Measurements from ENCODE around the gene PODXL2.

Gene PODXL2

DNA sequence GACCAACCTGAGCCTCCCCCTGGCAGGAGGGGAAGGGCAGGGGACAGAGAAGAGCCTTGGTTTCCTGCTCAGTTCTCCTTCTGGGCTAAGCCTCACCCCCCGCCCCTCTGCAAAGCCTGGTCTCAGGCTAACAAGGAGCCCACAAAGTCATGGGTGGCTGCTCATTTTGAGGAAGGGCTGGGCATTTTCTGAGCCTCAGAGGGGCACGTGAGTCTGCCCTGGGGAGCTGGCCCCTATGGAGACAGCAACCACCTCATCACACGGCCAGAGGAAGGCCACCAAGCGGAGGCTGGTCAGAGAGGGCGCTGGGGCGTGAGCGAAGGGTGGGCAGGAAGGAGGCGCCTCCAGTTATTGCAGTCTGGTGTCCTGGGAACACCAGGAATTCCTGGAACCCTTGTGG, 62.5 kb downstream of the PODXL2 start:
- TF ChIP-seq, protein P1, sequence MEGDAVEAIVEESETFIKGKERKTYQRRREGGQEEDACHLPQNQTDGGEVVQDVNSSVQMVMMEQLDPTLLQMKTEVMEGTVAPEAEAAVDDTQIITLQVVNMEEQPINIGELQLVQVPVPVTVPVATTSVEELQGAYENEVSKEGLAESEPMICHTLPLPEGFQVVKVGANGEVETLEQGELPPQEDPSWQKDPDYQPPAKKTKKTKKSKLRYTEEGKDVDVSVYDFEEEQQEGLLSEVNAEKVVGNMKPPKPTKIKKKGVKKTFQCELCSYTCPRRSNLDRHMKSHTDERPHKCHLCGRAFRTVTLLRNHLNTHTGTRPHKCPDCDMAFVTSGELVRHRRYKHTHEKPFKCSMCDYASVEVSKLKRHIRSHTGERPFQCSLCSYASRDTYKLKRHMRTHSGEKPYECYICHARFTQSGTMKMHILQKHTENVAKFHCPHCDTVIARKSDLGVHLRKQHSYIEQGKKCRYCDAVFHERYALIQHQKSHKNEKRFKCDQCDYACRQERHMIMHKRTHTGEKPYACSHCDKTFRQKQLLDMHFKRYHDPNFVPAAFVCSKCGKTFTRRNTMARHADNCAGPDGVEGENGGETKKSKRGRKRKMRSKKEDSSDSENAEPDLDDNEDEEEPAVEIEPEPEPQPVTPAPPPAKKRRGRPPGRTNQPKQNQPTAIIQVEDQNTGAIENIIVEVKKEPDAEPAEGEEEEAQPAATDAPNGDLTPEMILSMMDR (IDR thresholded peaks at IDR 0.05) = no peak
- H3K36me3 ChIP-seq = peaks cover 4 to 18% (median 11%) of the 10 kb centered on the region in 3 donors

DNA sequence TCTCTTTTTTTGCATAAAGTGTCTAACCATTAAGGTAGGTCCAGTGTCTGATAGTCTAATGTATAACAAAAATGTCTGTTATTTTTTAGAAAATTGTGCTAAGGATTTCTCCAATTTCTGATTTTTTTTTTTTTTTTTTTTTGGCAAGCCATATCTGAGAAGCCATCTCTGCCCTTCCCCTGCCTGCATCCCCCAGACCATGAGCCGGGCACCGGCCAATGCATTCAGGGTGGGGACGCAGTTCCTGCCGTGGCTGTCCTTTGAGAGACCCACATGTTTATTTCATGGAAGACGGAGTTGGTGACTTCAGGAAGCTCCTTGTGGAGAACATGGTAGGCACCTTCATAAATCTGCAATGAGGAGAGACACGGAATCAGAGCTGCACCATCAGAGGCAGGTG, 63.0 kb downstream of the PODXL2 start:
- no peaks in the 10 kb centered on the region for H3K27me3 ChIP-seq
- no peak overlapping the region for H3K4me3 ChIP-seq
- peak overlapping the region; percentile 79 to 82 for H3K27ac ChIP-seq
- H3K36me3 ChIP-seq = peaks cover 4 to 18% (median 11%) of the 10 kb centered on the region in 3 donors
- peak in 1 of 2 donors; percentile 48 for DNase-seq
- H3K9me3 ChIP-seq = no peaks in the 10 kb centered on the region
- H3K4me1 ChIP-seq = peaks cover 3 to 54% (median 45%) of the 10 kb centered on the region in 4 donors
- intact Hi-C loops (cut with DNase I; ENCODE audit: low total_unique reads) = no loop called here
- TF ChIP-seq, protein P1 (IDR thresholded peaks at IDR 0.05) = no peak

More for the DNA sequence above, 62.5 kb downstream of the PODXL2 start:
- Histone ChIP-seq H3K9me3 (no peaks in the 10 kb centered on the region), H3K4me1 (peaks cover under 1 to 49% (median 40%) of the 10 kb centered on the region in 4 donors), H3K27ac (peak overlapping the region; percentile 79 to 82), H3K4me3 (no peak overlapping the region), H3K27me3 (no peaks in the 10 kb centered on the region)
- DNase-seq = peak in 1 of 2 donors; percentile 61
- intact Hi-C loops (cut with DNase I; ENCODE audit: low total_unique reads) = no loop called here

DNA sequence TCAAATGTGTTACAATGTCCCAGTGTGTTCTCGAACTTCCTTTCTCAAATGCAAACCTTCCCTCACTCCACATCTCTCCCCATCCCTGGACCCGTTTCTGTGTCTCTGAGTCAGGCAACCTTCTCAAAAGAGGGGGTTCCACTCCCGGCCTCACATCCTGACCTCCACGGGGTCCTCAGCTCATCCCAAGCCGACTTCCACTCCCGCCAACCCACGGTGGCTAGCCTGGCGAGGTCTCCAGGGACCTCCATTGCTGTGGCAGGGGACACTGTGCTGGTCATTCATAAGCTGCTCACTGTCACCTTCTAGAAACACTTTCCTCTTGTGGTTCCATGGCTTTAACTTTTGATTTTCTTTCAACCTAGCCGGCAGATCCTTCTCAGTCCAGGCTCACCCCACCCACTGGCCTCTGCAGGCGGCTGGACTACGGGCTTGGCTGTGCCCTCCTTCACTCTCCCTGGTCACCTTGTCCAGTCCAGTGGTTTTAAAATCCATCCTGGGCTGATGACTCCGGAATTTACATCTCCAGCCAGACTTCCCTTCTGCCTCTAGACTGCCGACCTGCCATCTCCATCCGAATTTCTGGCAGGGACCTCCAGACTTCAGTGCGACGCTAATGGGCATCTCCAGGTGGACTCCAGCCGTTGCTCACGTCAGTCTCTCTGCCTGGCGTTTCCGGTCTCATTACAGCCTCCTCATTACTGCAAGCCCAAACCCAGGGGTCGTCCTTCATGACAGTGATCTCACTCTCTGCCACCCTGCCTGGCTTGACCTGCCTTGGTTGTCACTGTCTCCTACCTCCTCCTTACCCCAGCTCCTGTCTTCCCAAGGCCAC, 63.7 kb downstream of the PODXL2 start:
- no peaks in the 10 kb centered on the region for H3K9me3 ChIP-seq
- intact Hi-C loops (cut with DNase I; ENCODE audit: low total_unique reads) = no loop called here
- peaks cover 4 to 18% (median 11%) of the 10 kb centered on the region in 3 donors for H3K36me3 ChIP-seq
- DNase-seq = peak in 1 of 2 donors; percentile 59
- H3K27me3 ChIP-seq = no peaks in the 10 kb centered on the region
- TF ChIP-seq, protein P1 (IDR thresholded peaks at IDR 0.05) = no peak
- H3K27ac ChIP-seq = peak overlapping the region; percentile 32 to 82
- peaks cover 3 to 61% (median 49%) of the 10 kb centered on the region in 4 donors for H3K4me1 ChIP-seq
- H3K4me3 ChIP-seq = no peak overlapping the region

DNA sequence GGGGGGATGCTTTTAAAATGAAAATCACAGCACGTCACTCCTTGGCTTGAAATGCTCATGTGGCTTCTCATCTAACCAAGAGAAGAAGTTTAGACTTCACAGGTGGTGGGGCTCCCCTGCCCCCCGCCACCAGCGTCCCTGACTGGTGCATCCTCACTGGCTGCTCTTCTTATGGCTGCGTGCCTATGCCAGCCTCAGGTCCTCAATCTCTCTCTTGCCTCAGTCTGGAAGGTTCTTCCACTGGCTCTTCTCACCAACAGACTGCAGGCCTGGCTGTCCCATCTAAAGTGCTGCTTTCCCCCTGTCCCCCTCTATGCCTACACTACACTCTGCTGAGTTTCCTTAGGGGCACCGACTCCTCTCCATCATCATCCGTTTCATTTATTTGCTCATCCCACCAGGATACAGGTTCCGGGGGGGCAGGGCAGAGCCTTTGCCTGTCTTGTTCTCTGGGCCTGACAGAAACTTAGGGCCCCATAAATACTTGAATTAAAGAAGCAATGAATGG, 64.4 kb downstream of the PODXL2 start:
- no peaks in the 10 kb centered on the region for H3K9me3 ChIP-seq
- peaks cover 4 to 18% (median 11%) of the 10 kb centered on the region in 3 donors for H3K36me3 ChIP-seq
- H3K4me3 ChIP-seq = no peak overlapping the region
- TF ChIP-seq, protein P1 (IDR thresholded peaks at IDR 0.05) = no peak
- no peak for DNase-seq
- H3K27me3 ChIP-seq = no peaks in the 10 kb centered on the region
- intact Hi-C loops (cut with DNase I; ENCODE audit: low total_unique reads) = no loop called here
- peak overlapping the region; percentile 32 to 82 for H3K27ac ChIP-seq
- peaks cover 3 to 61% (median 50%) of the 10 kb centered on the region in 4 donors for H3K4me1 ChIP-seq

DNA sequence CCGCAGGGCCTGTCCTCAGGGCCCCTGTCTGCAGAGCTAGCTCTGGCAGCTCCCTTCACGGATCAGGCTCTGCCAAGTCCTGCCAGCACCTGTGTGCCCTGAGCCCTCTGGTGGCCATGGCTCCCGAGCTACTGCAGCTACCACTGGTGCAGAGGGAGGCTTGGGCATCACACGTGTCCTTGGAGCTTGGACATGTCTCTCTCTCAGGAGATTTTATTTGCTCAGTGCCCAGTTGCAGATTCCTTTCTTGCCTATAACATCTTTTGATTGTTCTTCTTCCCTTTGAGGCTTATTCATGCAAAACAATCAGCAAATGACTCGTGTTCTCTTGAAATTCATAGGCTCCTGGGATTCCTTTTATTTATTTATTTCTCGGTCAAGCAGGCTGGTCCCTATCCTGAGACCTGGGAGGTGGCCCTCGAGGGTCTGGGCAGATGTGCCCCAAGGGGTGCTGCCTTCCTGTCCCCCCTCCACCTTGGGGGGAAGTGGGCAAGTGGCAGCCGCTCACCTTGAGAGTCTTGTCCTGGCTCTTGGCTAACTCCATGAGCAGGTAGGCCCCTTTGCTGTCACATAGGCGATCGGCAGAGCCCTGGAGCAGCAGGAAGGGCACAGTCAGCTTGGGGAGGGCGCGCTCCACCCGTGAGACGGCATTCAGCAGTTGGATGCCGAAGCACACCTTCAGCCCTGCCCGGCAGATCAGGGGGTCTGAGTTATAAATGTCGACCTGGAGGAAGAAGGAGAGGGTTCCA, 65.7 kb downstream of the PODXL2 start:
- TF ChIP-seq, protein P1 (IDR thresholded peaks at IDR 0.05) = peak; percentile 28 to 43
- H3K4me1 ChIP-seq = peaks cover 3 to 61% (median 51%) of the 10 kb centered on the region in 4 donors
- H3K27ac ChIP-seq = peak overlapping the region; percentile 29 to 82
- intact Hi-C loops (cut with DNase I; ENCODE audit: low total_unique reads) = no loop called here
- no peaks in the 10 kb centered on the region for H3K27me3 ChIP-seq
- DNase-seq = peak in 1 of 2 donors; percentile 73
- peaks cover 4 to 18% (median 11%) of the 10 kb centered on the region in 3 donors for H3K36me3 ChIP-seq
- H3K4me3 ChIP-seq = no peak overlapping the region
- no peaks in the 10 kb centered on the region for H3K9me3 ChIP-seq
